NCI-H2196 treated with DMSO at 0.1 percent for 48 hours (cell line): Measurements from ENCODE around the gene CAPN12.

Experiments used
- DNase-seq: peaks from one replicate; lab custom pipeline; 2025; ENCODE audit not compliant: unreplicated experiment; lab: John Stamatoyannopoulos, UW

Gene CAPN12

GRCh38 chr19:38739440-38740256 lies 4.6 kb downstream of the CAPN12 start:
- DNase-seq = no peak

GRCh38 chr19:38737921-38738737 lies 6.1 kb downstream of the CAPN12 start:
- no peak for DNase-seq

GRCh38 chr19:38737281-38737865 lies 6.9 kb downstream of the CAPN12 start:
- no peak for DNase-seq

- DNase-seq = peak; percentile 53
Measured at GRCh38 chr19:38736413-38737280, 7.6 kb downstream of the CAPN12 start.

GRCh38 chr19:38736036-38736412 lies 8.2 kb downstream of the CAPN12 start:
- DNase-seq = no peak

- peak; percentile 30 for DNase-seq
Measured at GRCh38 chr19:38735257-38735686, 9.0 kb downstream of the CAPN12 start.

GRCh38 chr19:38734426-38735256 lies 9.6 kb downstream of the CAPN12 start:
- no peak for DNase-seq

- DNase-seq = no peak
Measured at GRCh38 chr19:38734176-38734425, 10.2 kb downstream of the CAPN12 start.

GRCh38 chr19:38733493-38734175 lies 10.6 kb downstream of the CAPN12 start:
- DNase-seq = no peak

GRCh38 chr19:38733241-38733492 lies 11.1 kb downstream of the CAPN12 start:
- DNase-seq = no peak

GRCh38 chr19:38731654-38732301 lies 12.5 kb downstream of the CAPN12 start:
- DNase-seq = peak; percentile 77

GRCh38 chr19:38730731-38731589 lies 13.3 kb downstream of the CAPN12 start:
- DNase-seq = no peak

- DNase-seq = no peak
Measured at GRCh38 chr19:38730470-38730730, 13.9 kb downstream of the CAPN12 start.

- peak; percentile 28 for DNase-seq
Measured at GRCh38 chr19:38729653-38730469, 14.4 kb downstream of the CAPN12 start.

GRCh38 chr19:38728752-38729541 lies 15.3 kb downstream of the CAPN12 start:
- DNase-seq = no peak

GRCh38 chr19:38727868-38728660 lies 16.2 kb downstream of the CAPN12 start:
- no peak for DNase-seq
